HG02973 (cell line): Measurements from ENCODE around the gene SUSD4.

Experiments
- ATAC-seq: cut with Tn5 transposase; IDR thresholded peaks from one replicate; pipeline ENCODE4 v1.9.1; 2021; ENCODE audit warnings: moderate library complexity; ENCODE audit not compliant: unreplicated experiment

The SUSD4 gene

DNA sequence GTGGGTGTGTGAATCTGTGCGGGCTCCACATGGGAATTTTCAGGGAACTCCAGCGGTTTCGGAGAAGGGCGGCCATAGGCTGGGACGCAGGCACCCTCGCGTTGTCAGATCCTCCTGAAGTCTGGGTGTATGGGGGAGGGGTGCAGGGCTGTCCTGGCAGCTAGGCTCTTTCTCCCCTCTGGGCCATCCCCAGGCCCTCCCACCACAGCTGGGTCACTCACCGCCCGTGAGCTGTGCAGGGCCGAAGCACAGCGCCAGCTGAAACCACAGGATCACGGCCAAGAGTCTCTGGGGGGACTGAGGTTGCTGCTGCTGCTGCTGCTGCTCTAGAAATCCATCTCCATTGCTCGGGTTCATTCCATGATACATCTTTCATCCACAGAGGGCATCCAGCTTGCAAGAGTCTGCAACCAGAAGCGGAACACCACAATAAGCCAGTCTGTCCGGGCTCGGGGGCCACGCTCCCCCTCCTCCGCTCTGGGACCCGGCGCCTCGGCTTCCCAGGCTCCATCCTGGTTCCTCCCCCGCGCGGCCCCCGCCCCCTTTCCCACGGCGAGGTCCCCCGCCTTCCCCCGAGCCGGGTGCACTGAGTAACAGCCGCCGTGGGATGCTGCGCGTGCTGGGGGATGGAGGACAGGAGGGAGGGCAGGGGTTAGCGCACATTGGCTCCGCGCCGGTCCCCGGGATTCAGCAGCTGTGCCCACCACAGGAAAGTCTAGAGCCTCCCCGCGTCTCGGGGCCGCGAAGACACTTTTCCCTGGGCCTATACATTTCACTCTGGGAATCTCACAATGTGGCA lies 720 bp downstream of the SUSD4 start:
- no peak for ATAC-seq

DNA sequence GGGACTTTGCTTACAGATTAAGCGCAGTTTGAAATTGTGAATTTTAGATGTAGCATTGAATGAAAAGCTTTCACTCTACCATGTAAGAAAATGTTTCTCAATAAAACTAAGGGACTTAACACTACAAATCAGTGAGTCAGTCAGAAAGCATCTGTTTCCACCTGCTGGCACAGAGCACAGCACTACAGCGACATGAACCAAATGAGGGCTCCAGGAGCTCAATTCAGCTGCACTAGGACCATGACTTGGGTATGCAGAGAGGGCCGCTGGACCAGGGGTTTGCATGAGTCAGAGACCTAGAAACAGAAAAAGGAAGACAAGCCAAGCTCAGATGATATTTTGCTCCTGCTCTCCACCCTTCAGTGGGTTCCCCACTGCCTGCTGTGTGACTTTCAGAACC lies 5.2 kb downstream of the SUSD4 start:
- no peak for ATAC-seq

DNA sequence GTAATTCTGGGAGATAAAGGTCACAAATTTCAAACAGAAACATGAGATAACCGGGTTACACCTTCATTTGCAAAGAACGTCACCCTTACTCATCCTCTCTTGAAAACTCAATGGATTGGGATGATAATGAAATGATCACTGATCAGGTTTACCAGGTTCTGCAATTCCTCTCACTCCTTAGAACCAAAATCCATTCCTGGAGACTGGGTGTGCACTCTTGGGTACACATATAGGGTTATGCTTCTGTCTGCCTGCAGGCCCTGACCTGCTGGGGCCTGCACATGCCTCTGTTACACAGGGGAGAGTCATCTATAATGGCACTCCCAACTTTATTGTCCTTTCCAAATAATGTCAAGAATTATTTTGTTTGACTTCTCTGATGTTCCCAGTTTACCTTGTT lies 8.3 kb downstream of the SUSD4 start:
- no peak for ATAC-seq

DNA sequence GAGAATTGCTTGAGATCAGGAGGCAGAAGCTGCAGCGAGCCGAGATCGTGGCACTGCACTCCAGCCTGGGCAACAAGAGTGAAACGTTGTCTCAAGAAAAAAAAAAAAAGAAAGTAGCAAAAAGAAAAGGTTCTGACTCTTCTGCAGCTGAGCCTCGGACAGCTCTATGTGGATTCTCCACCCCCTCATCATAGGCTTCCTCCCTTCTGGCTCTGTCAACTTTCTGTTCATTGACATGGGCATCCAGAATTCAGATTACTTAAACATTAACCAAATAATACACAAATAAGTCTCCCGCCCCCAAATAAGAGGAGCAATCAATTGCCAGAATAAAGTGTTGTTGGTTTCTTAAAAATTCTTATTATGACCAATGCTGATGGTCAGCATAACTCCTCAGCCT lies 10.0 kb downstream of the SUSD4 start:
- no peak for ATAC-seq

DNA sequence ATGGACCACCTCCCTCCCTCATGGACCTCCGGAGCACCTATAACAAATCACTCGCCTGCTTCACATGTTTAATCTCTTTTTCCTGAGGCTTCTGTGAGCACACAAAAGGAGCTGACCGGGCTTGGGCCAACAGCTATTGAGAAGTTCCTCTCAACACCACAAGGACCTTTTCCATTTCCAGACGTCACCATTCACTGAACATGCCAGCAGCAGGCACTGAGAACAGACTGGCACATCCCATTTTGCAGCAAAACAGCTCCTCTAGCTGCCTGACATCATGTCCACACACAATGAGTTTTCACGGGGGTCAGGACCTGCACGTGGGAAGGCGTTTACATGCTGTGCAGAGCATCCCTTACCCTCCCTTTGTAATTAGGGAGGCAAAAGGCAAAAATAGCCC lies 11.0 kb downstream of the SUSD4 start:
- ATAC-seq: no peak

DNA sequence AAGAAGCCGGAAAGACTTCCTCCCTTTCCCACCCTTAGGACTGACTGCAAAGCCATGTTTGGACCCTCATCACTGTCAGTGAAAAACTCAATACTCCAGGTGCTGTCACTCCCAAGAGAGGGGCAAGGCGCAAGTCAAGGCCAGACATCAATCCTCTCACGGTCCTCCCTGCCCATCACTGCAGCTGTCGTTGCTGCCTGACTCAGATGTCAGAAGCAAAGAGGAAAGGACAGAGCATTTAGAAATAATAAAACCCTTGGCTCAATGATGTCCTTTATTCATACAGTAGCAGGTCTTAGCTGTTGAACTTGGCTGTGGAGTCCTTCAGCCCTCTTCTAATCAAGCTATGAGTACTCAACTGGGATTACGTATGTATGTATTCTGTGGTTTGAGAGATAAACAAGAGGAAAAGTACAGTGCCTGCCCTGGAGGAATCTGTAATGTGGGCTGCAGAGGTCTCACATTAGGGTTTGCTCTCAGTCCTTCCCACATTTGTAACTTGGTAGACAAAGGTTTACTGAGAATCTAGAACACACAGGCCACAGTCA lies 13.5 kb downstream of the SUSD4 start:
- no peak for ATAC-seq

DNA sequence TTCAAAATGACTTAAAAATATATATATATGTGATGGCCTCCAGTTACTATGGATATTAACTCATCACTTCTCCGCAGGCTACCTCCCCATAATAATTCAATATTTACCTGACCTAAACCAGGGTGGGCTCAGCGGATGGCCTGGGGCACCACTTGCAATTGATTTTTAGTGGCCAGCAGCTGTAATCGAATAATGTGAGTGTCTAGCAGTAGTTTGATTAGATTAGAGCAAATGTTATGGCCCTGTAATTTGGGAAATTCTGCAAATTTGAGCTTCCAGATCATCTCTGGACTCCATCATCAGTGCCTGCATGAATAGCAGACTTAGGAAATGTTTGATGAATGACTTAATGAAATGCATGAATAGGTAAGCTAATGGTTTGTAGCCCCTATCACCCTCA lies 14.7 kb downstream of the SUSD4 start:
- no peak for ATAC-seq

DNA sequence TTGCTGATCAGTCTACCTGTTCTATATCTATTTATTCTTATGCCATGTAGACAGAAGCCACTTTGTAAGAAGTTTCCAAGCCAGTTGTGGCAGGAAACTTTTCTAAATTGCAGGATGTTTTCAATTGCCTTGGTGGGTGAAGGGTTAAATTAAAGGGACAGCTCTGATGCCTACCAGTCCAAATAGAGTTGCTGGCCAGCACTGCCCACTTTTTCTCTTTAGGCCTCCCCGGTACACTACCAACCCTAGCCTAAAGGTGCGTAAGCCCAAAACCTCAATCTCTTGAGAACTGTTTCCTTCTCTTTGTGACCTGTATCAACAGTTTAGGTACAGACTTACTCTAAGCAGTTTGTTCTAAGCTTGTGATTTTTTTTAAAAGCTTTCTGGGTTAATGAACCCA lies 15.5 kb downstream of the SUSD4 start:
- no peak for ATAC-seq

DNA sequence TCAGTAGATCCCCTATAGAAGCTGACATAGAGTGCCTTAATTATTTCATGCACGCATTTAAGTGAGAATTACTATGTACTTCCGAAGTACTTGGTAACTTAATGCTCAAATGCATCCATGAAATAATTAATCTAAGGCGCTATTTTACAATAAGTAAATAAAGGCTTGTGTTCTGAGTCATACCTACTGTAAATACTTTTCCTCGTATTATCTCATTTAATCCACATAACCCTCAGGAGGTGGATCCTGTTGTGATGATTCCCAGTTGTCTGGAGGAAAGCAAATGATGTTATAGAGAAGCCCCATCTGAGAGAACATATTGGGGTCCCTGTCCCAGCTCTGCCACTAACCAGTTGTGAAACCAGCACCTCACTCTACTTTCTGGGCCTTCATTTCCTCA lies 16.4 kb downstream of the SUSD4 start:
- ATAC-seq: no peak

DNA sequence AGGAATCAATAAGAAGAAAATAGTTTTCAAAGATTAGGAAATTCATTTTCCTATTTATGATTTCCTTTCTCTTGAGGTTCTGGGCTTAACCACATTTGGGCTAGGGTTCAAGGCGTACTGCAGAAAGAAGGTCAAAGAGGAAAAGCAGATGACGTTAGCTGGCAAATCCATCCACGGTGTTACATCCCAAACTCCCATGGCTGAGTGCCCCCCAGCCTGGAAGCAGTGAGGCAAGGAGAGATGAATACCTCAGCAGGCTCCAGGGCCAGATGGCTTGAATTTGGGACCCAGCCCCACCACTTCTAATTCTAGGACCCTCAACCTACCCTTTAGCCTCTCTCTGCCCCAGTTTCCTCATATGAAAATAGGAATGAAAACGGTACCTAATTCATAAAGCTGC lies 17.7 kb downstream of the SUSD4 start:
- no peak for ATAC-seq

DNA sequence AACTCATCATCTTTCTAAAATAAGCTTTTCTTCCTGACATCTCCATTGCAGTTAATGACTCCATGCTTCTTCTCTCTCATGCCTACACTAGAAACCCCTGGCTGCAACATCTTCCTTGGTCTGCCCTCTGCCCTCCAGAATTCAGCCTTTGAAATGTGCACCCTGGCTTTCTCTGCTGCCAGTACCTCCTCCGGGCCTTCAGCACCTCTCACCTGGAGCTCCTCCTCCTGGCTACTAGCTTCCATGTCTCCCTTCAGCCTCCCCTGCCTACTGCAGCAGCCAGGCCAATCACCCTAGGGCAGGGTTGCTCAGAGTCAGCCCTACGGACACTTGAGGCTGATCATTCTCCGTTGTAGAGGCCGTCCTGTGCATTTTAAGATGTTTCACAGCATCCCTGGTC lies 18.3 kb downstream of the SUSD4 start:
- no peak for ATAC-seq

DNA sequence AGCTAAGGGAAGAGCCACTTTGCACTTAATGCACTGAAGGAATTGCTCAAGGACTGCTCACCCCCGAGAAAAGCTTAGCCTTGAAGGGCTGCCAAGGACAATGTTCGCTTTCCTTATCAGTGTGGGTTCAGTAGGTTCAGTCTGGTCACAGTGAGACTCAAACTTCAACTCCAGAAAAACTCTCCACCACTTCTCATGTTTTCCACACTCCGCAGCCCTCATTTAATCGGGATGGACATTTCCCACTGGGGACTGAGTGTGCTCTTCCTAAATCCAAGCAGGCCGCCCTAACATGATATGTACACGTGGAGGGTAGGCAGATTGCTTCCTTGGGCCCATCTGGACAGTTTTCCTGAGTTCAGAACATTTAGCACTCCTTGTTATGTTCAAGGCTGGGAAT lies 19.5 kb downstream of the SUSD4 start:
- ATAC-seq: no peak

DNA sequence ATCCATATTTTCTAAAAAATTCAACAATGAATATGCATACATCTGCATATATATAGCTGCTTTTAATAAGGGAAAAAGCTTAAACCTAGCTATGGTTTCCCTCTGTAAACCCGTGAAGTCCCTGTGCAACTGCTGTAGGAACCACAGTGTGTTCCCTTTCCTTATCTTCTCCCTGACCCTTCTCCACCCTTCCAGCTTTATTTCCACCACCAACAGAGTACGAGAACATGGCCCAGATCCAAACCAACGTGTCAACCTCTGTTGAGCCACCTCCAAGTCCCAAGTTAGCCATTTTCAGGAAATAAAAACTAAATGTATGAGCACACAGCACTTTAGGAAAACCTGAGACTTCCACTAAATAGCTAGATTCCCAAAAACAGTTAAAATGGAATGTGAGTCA lies 20.3 kb downstream of the SUSD4 start:
- no peak for ATAC-seq

DNA sequence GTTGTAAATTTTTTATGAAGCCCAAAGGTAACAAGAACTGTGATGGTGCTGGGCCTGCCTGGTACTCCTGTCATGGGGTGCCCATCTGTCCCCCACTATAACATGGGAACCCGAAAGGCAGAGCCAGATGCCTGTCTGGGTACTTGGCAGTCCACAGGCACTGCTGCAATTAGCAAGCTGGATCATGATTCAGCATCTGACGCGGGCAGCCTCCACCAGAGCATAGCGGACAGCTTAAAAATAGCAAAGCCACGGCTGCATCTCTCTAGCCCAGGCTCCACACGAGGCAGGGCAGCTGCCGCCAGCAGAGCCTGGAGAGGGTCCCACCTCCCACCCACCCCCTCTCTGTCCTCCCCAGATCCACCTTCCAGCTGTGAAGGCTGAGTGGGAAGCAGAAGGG lies 22.9 kb downstream of the SUSD4 start:
- no peak for ATAC-seq

DNA sequence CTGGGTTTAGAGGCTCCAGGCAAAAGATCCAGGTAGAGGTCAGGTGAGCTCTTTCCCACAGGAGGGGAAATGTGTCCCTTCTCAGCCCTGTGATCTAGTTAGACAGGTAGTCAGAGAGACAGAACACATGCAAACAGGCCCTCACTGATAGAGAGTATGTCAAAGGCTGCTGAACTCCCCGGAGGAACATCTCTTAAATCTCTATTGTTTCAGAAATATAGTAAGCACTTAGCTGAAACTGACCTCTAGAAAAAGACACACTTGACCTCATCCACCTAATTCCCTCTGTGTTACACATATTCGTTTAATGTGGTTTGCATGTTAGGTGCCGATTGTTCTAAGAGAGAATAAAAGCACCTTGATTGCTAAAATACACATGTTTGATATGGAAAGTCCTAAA lies 23.3 kb downstream of the SUSD4 start:
- no peak for ATAC-seq

DNA sequence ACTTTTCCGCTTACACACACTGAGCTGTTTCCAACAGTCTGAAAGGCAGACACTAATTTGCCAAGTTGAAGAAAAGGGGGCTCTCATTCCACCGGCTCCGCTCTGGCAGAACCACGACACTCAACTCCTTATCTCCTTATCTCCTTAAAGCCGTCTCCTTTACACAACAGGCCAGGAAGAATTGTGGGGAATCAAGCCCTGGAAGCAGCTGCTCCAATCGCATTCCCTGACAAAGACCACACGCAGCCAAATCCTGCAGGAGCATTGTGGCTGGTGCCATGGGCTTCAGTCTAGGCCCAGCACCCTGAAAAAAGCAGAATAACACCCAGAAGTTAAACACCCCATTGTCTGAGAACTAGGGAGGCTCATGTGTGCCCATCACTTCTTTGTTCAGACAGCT lies 24.1 kb downstream of the SUSD4 start:
- ATAC-seq: no peak

DNA sequence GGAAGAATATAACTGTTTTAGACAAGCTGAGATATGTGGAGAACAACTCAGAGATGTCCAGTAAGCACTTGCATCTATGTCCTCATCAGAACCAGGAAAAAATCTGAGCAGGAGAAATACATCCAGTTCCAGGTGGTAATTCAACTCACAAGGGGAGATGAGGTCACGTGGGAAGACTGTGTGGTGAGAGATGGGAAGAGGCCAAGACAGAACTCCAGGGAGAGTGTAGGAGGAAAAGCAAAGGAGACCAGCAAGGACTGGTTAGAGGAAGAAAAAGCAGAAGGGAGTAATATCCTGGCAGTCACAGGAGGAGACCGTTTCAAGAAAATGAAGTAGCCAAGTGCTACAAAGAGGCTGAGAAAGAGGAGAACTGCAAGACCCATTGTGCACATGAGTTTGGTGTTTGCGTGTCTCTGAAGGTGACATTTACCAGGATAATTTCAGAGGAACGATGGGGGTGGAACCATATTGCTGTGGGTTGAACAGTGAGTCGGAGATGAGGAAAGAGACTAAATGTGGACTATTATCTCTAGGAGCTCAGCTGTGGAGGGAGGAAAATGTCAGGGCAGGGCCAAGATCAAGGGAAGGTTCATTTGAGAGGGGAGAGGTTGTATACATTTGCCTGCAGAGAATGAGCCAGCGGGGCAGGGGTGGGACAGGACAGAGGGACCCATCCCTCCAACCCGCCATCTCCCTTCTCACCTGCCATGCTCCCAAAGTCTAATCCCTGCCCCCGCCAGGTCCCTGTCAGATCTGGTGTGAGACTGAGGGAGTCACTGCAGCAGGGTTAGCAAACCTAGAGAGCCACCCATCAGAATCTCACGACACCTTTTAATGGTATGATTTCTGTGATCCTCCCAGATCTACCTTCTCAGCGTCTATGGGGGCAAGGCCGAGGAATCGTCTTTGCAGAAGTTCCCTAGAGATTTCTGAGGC lies 24.9 kb downstream of the SUSD4 start:
- no peak for ATAC-seq

DNA sequence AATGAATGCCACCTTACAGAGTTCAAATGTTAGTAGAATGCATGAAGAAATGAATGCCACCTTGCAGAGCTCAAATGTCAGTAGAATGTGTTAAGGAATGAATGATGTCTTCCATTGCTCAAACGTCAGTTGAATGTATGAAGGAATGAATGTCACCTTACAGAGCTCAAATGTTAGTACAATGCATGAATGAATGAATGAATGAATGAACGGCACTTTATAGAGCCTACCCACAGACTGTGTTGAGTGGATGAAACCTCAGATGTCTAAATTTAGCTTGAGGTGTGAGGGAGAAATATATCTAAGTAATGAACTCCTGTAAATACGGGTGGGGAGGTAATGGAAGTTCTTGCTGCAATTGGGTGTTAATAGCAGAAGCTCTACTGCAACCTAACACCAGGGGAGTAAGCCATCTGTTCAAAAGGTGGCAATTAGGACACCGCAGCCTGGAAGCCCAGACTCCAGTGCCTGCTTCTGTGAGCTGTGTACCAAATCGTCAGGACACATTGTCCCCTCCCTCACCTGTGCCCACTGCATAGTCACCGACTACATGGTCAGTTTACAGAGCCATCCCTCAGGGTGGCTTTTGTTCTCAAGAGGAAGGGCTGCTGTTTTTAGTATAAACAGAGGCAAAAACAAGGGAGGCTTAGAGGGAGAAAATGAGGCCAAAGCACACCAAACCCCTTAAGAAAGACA lies 26.7 kb downstream of the SUSD4 start:
- ATAC-seq: no peak

DNA sequence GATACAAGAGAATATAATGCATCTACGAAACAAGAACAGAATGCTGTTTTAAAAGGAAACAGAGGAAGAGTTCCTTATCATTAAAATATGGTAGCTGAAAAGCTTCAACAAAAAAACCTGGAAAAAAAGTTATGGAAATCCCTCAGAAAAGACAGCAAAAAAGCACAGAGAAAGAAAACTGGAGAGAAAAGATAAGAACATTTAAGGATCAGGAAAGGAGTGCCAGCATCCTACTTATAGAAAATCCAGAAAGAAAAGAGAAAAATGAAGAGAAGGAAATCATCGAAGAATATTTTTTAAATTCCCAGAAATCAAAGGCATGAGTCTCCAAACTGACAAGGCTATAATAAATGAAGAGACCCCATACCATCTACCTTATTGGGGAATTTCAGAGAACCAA lies 29.8 kb downstream of the SUSD4 start:
- no peak for ATAC-seq

DNA sequence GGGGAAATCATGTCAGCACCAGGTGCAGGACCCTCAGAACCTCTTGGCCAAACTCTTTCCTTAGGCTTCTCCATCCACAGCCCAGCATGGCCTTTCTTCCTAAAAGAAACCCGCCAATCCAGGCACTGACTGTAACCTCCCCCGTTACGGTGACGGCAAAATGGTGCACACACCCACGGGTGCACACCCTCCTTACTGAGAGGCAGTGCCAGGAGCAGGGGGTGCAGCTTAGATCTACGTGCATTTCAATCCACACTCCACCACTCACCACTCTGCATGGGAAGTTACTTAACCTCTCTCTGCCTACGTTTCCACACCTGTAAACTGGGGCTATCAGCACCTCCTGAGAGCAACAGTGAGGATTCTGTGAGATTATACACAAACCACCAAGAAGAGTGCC lies 31.0 kb downstream of the SUSD4 start:
- no peak for ATAC-seq

DNA sequence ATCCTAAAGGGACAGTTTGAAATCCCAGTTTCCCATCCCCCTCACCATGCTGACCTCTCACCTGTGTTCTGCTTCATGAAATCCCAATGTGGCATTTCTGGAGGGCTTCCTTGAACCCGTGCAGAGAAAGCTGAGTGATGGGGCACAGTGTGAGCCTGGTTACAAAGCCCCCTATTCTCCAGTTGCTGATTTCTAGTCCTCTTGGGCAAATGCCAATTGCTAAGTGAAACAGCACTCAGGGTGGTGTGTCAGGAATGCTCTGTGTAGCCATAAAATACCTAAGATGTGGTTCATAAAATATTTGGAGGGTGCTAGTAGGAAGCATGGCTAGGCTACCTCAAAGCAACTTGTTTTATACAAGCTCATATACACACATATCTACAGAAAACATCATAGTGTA lies 32.0 kb downstream of the SUSD4 start:
- ATAC-seq: no peak
